Glutamatergic neuron (in vitro differentiated cells): ENCODE data around the gene ENOSF1. TPM values are rescaled to one million over a fixed set of nuclear protein-coding genes. Genes with fewer than 3 reads are reported as not detected.

Experiments
- DNase-seq: peaks from one replicate; pipeline ENCODE4 v3.0.0; 2022
- H3K27ac Mint-ChIP-seq: one replicate; pipeline ENCODE4 v1.8.0; 2020; ENCODE audit warnings: mild to moderate bottlenecking, mixed read lengths, inconsistent platforms; ENCODE audit not compliant: unreplicated experiment
- H3K27me3 Mint-ChIP-seq: one replicate; pipeline ENCODE4 v1.8.0; 2020; ENCODE audit warnings: mild to moderate bottlenecking, moderate library complexity, mixed read lengths, inconsistent platforms; ENCODE audit not compliant: unreplicated experiment
- H3K36me3 Mint-ChIP-seq: one replicate; pipeline ENCODE4 v1.8.0; 2020; ENCODE audit warnings: mild to moderate bottlenecking, mixed read lengths, inconsistent platforms; ENCODE audit not compliant: unreplicated experiment
- H3K4me1 Mint-ChIP-seq: one replicate; pipeline ENCODE4 v1.8.0; 2020; ENCODE audit warnings: mild to moderate bottlenecking, low read depth, mixed read lengths, inconsistent platforms; ENCODE audit not compliant: unreplicated experiment
- H3K4me3 Mint-ChIP-seq: one replicate; pipeline ENCODE4 v1.8.0; 2020; ENCODE audit warnings: mild to moderate bottlenecking, mixed read lengths, inconsistent platforms; ENCODE audit not compliant: unreplicated experiment
- H3K9me3 Mint-ChIP-seq: one replicate; pipeline ENCODE4 v1.8.0; 2020; ENCODE audit warnings: mild to moderate bottlenecking, moderate library complexity, mixed read lengths, inconsistent platforms; ENCODE audit not compliant: unreplicated experiment
- CTCF ChIP-seq: fragments of 200-600 bp; sonication (generic); IDR thresholded peaks from one replicate; pipeline ENCODE4 v1.5.0; 2021; ENCODE audit not compliant: partially characterized antibody, unreplicated experiment
- total RNA-seq: library from RNA; stranded (reverse); fragmentation: NEBNext Ultra II Directional; extraction: Animal tissue kit (Norgen Biotek cat#: 25700); gene quantifications from one replicate; pipeline ENCODE4 v1.2.1, GENCODE V29; 2021; ENCODE audit not compliant: unreplicated experiment

ENOSF1 gene
- total RNA-seq, 1 donor from 2014 or later, result 9.7 TPM

- no peak overlapping the region for H3K4me3 Mint-ChIP-seq
- H3K9me3 Mint-ChIP-seq, result no peaks in the 10 kb centered on the region
- no peaks in the 10 kb centered on the region for H3K36me3 Mint-ChIP-seq
- TF ChIP-seq CTCF, result no peak
- H3K4me1 Mint-ChIP-seq, result no peaks in the 10 kb centered on the region
- no peak for DNase-seq
- H3K27ac Mint-ChIP-seq, result no peak overlapping the region
- H3K27me3 Mint-ChIP-seq, result no peaks in the 10 kb centered on the region
These were observed 37.1 kb downstream of the ENOSF1 start for GRCh38 chr18:675307-675706.

GRCh38 chr18:673769-674168 lies 38.7 kb downstream of the ENOSF1 start:
- TF ChIP-seq CTCF, result no peak
- no peaks in the 10 kb centered on the region for H3K4me1 Mint-ChIP-seq
- no peaks in the 10 kb centered on the region for H3K27me3 Mint-ChIP-seq
- DNase-seq, result no peak
- H3K27ac Mint-ChIP-seq, result no peak overlapping the region
- no peak overlapping the region for H3K4me3 Mint-ChIP-seq
- H3K36me3 Mint-ChIP-seq, result no peaks in the 10 kb centered on the region
- no peaks in the 10 kb centered on the region for H3K9me3 Mint-ChIP-seq

- Mint-ChIP-seq H3K4me1 (no peaks in the 10 kb centered on the region), H3K27ac (no peak overlapping the region), H3K36me3 (no peaks in the 10 kb centered on the region), H3K4me3 (no peak overlapping the region), H3K9me3 (no peaks in the 10 kb centered on the region), H3K27me3 (no peaks in the 10 kb centered on the region)
- no peak for DNase-seq
- TF ChIP-seq CTCF, result no peak
These were observed 39.1 kb downstream of the ENOSF1 start for GRCh38 chr18:673317-673716.

- DNase-seq, result no peak
- no peak for TF ChIP-seq CTCF
- Mint-ChIP-seq H3K9me3 (peaks cover 3% of the 10 kb centered on the region), H3K27me3 (no peaks in the 10 kb centered on the region), H3K27ac (no peak overlapping the region), H3K4me3 (no peak overlapping the region), H3K36me3 (peaks cover 4% of the 10 kb centered on the region), H3K4me1 (no peaks in the 10 kb centered on the region)
These were observed 41.0 kb downstream of the ENOSF1 start for GRCh38 chr18:671405-671804.

- Mint-ChIP-seq H3K27ac (no peak overlapping the region), H3K27me3 (no peaks in the 10 kb centered on the region), H3K9me3 (peaks cover 4% of the 10 kb centered on the region), H3K4me1 (no peaks in the 10 kb centered on the region), H3K4me3 (no peak overlapping the region), H3K36me3 (peaks cover 5% of the 10 kb centered on the region)
- TF ChIP-seq CTCF, result no peak
- no peak for DNase-seq
These were observed 41.9 kb downstream of the ENOSF1 start for GRCh38 chr18:670522-670921.
